ENCODE measurements around the gene GPR39. TPM values are rescaled to one million over a fixed set of nuclear protein-coding genes. Genes with fewer than 3 reads are reported as not detected.

The GPR39 gene
- polyA plus RNA-seq, 2 of the 4 experiments (the other 2 are of a cell fraction), result 11.3 to 11.8 TPM

- no peak for TF ChIP-seq REST (IDR thresholded peaks at IDR 0.05)
Measured at GRCh38 chr2:132662732-132663131, 246.1 kb downstream of the GPR39 start (continued).

GRCh38 chr2:132664096-132664495 lies 247.5 kb downstream of the GPR39 start:
- Histone ChIP-seq H3K4me2 (no peak overlapping the region), H3K9me3 (no peaks in the 10 kb centered on the region), H3K27ac (no peak overlapping the region), H3K4me1 (no peaks in the 10 kb centered on the region; the same call in 2 of the 3 replicates), H3K4me3 (no peak overlapping the region)
- DNase-seq (ENCODE audit: low read depth in 1 of 2, low spot score in 1 of 2) (no peak), ATAC-seq (no peak), FAIRE-seq (no peak)
- TF ChIP-seq ZFP36 (IDR thresholded peaks at IDR 0.05; ENCODE audit: borderline replicate concordance, partially characterized antibody), result no peak
- no peak for TF ChIP-seq TFCP2L1 (CRISPR knock-in tag; IDR thresholded peaks at IDR 0.05)
- no peak for TF ChIP-seq POLR2AphosphoS2 (conservative IDR thresholded peaks at IDR 0.05; ENCODE audit: low read length)
- peak; percentile 23 for TF ChIP-seq MAFK (IDR thresholded peaks at IDR 0.05; ENCODE audit: partially characterized antibody)
- TF ChIP-seq REST (IDR thresholded peaks at IDR 0.05), result no peak
- WGBS (ENCODE audit: missing lambda C conversion rate), result 89% methylated on average over 2 of the region's 2 CpGs
- ChIA-PET CTCF (interaction anchor here (0.9 to 1.2 kb wide), 3 partner anchors 11 to 18 kb away, joined by 3 to 4 read pairs (median 3); no protein-coding TSS in a partner anchor), POLR2A (no interaction called here)

- Histone ChIP-seq H3K9me3 (no peaks in the 10 kb centered on the region), H3K4me3 (no peak overlapping the region), H3K4me2 (no peak overlapping the region), H3K27ac (no peak overlapping the region), H3K4me1 (no peaks in the 10 kb centered on the region; the same call in 2 of the 3 replicates)
- 68% methylated on average over 4 of the region's 4 CpGs for WGBS (ENCODE audit: missing lambda C conversion rate)
- no peak for ATAC-seq
- no peak for FAIRE-seq
- no peak for DNase-seq (ENCODE audit: low read depth in 1 of 2, low spot score in 1 of 2)
- POLR2A ChIA-PET, result no interaction called here
- CTCF ChIA-PET, result interaction anchor here (1.2 kb wide), 1 partner anchor 14 kb away, joined by 4 read pairs; no protein-coding TSS in a partner anchor
- TF ChIP-seq PBX3 (IDR thresholded peaks at IDR 0.05) (no peak), HOXB5 (CRISPR knock-in tag; IDR thresholded peaks at IDR 0.05) (no peak), RFX5 (IDR thresholded peaks at IDR 0.05) (no peak), HES2 (IDR thresholded peaks at IDR 0.05) (no peak), FOXS1 (CRISPR knock-in tag; IDR thresholded peaks at IDR 0.05) (no peak), FOSB (CRISPR knock-in tag; IDR thresholded peaks at IDR 0.05) (no peak), MAZ (IDR thresholded peaks at IDR 0.05; ENCODE audit: borderline replicate concordance, low read depth, low read length) (no peak), NPAS2 (CRISPR knock-in tag; IDR thresholded peaks at IDR 0.05; ENCODE audit: borderline replicate concordance) (no peak), SMC3 (IDR thresholded peaks at IDR 0.05) (no peak), POLR2A (IDR thresholded peaks at IDR 0.05; ENCODE audit: low read length) (no peak), RARB (CRISPR knock-in tag; IDR thresholded peaks at IDR 0.05) (no peak), EHF (CRISPR knock-in tag; IDR thresholded peaks at IDR 0.05) (no peak), HMGXB4 (CRISPR knock-in tag; IDR thresholded peaks at IDR 0.05; ENCODE audit: borderline replicate concordance) (no peak), ESRRA (IDR thresholded peaks at IDR 0.05; ENCODE audit: borderline replicate concordance, low read length) (no peak), KDM5A (IDR thresholded peaks at IDR 0.05) (no peak), BCL3 (IDR thresholded peaks at IDR 0.05) (no peak), CHD4 (IDR thresholded peaks at IDR 0.05; ENCODE audit: borderline replicate concordance) (no peak), HDAC2 (IDR thresholded peaks at IDR 0.05) (no peak)
Measured at GRCh38 chr2:132665401-132666140, 249.0 kb downstream of the GPR39 start.

Measured in A549 (cell line).